Neuron (in vitro differentiated cells): ENCODE data around the gene POLR3GL.

Experiments used
- H2AFZ ChIP-seq: one replicate; pipeline ENCODE4 v1.6.1; 2013; ENCODE audit warnings: low read depth, mild to moderate bottlenecking, inconsistent platforms, low read length, moderate library complexity
- H3K27me3 ChIP-seq: one replicate; pipeline ENCODE4 v1.6.1; 2013; ENCODE audit warnings: low read length; ENCODE audit not compliant: insufficient read depth
- H3K36me3 ChIP-seq: one replicate; pipeline ENCODE4 v1.6.1; 2013; ENCODE audit warnings: low read length; ENCODE audit not compliant: insufficient read depth
- H3K4me1 ChIP-seq: one replicate; pipeline ENCODE4 v1.6.1; 2013; ENCODE audit warnings: low read length; ENCODE audit not compliant: insufficient read depth
- H3K4me3 ChIP-seq: 2 replicates; pipeline ENCODE4 v1.5.1; 2013; ENCODE audit warnings: mild to moderate bottlenecking, low read length, moderate library complexity
- H3K9me3 ChIP-seq: one replicate; pipeline ENCODE4 v1.6.1; 2013; ENCODE audit warnings: low read length

The POLR3GL gene

GRCh38 chr1:145956781-145957442 lies 7.6 kb upstream of the POLR3GL start:
- no peaks in the 10 kb centered on the region for H3K27me3 ChIP-seq
- no peaks in the 10 kb centered on the region for H3K9me3 ChIP-seq
- H3K4me1 ChIP-seq, result peaks cover 59% of the 10 kb centered on the region
- H3K36me3 ChIP-seq, result no peaks in the 10 kb centered on the region
- no peak overlapping the region for H2AFZ ChIP-seq
- peak overlapping the region; percentile 70 for H3K4me3 ChIP-seq

GRCh38 chr1:145957443-145958319 lies 6.8 kb upstream of the POLR3GL start, which contains the start of gene LIX1L:
Gene LIX1L, minus strand, starts transcription at chr1:145958017. Its CDS starts 90 bp downstream, at chr1:145957927.
- Histone ChIP-seq H3K36me3 (no peaks in the 10 kb centered on the region), H2AFZ (peak within 1 kb of the TSS; percentile 64), H3K27me3 (no peaks in the 10 kb centered on the region), H3K4me1 (peaks cover 58% of the 10 kb centered on the region), H3K9me3 (no peaks in the 10 kb centered on the region), H3K4me3 (peak within 1 kb of the TSS; percentile 70)

- no peaks in the 10 kb centered on the region for H3K9me3 ChIP-seq
- peaks cover 69% of the 10 kb centered on the region for H3K4me1 ChIP-seq
- H3K27me3 ChIP-seq, result no peaks in the 10 kb centered on the region
- H2AFZ ChIP-seq, result no peak overlapping the region
- H3K4me3 ChIP-seq, result peak overlapping the region; percentile 70
- H3K36me3 ChIP-seq, result no peaks in the 10 kb centered on the region
Observed at GRCh38 chr1:145958734-145959133, 5.8 kb upstream of the POLR3GL start.

- no peaks in the 10 kb centered on the region for H3K27me3 ChIP-seq
Observed at GRCh38 chr1:145959333-145959732, 5.2 kb upstream of the POLR3GL start.

GRCh38 chr1:145959957-145960467 lies 4.5 kb upstream of the POLR3GL start:
- Histone ChIP-seq H3K4me1 (peaks cover 68% of the 10 kb centered on the region), H3K27me3 (no peaks in the 10 kb centered on the region), H3K4me3 (peak overlapping the region; percentile 57), H3K9me3 (no peaks in the 10 kb centered on the region), H3K36me3 (no peaks in the 10 kb centered on the region), H2AFZ (no peak overlapping the region)

More at GRCh38 chr1:145959333-145959732, 5.2 kb upstream of the POLR3GL start:
- H2AFZ ChIP-seq, result no peak overlapping the region
- no peak overlapping the region for H3K4me3 ChIP-seq
- H3K4me1 ChIP-seq, result peaks cover 73% of the 10 kb centered on the region
- H3K36me3 ChIP-seq, result no peaks in the 10 kb centered on the region
- no peaks in the 10 kb centered on the region for H3K9me3 ChIP-seq

- H3K9me3 ChIP-seq, result no peaks in the 10 kb centered on the region
- H3K4me3 ChIP-seq, result peak overlapping the region; percentile 57
- peak overlapping the region; percentile 30 for H2AFZ ChIP-seq
- peaks cover 63% of the 10 kb centered on the region for H3K4me1 ChIP-seq
- H3K27me3 ChIP-seq, result no peaks in the 10 kb centered on the region
- H3K36me3 ChIP-seq, result no peaks in the 10 kb centered on the region
Observed at GRCh38 chr1:145960468-145961108, 3.9 kb upstream of the POLR3GL start.

GRCh38 chr1:145961109-145961424 lies 3.4 kb upstream of the POLR3GL start:
- no peaks in the 10 kb centered on the region for H3K27me3 ChIP-seq
- no peaks in the 10 kb centered on the region for H3K36me3 ChIP-seq
- peak overlapping the region; percentile 57 for H3K4me3 ChIP-seq
- H3K9me3 ChIP-seq, result no peaks in the 10 kb centered on the region
- H2AFZ ChIP-seq, result peak overlapping the region; percentile 30
- peaks cover 59% of the 10 kb centered on the region for H3K4me1 ChIP-seq

- H3K27me3 ChIP-seq, result no peaks in the 10 kb centered on the region
- no peak overlapping the region for H2AFZ ChIP-seq
- H3K4me1 ChIP-seq, result peaks cover 54% of the 10 kb centered on the region
- H3K9me3 ChIP-seq, result no peaks in the 10 kb centered on the region
- no peaks in the 10 kb centered on the region for H3K36me3 ChIP-seq
- H3K4me3 ChIP-seq, result peak overlapping the region; percentile 57
Observed at GRCh38 chr1:145961425-145962156, 2.9 kb upstream of the POLR3GL start.

GRCh38 chr1:145962157-145963102 lies 2.1 kb upstream of the POLR3GL start:
- no peaks in the 10 kb centered on the region for H3K27me3 ChIP-seq
- H3K36me3 ChIP-seq, result no peaks in the 10 kb centered on the region
- H3K4me1 ChIP-seq, result peaks cover 48% of the 10 kb centered on the region

GRCh38 chr1:145963265-145964019 lies 1.0 kb upstream of the POLR3GL start:
- Histone ChIP-seq H3K27me3 (no peaks in the 10 kb centered on the region), H2AFZ (peak overlapping the region; percentile 77), H3K4me3 (peak overlapping the region; percentile 92), H3K36me3 (no peaks in the 10 kb centered on the region), H3K4me1 (peaks cover 45% of the 10 kb centered on the region), H3K9me3 (peaks cover 4% of the 10 kb centered on the region)

More at GRCh38 chr1:145962157-145963102, 2.1 kb upstream of the POLR3GL start:
- Histone ChIP-seq H3K4me3 (peak overlapping the region; percentile 92), H3K9me3 (peaks cover 2% of the 10 kb centered on the region), H2AFZ (no peak overlapping the region)

GRCh38 chr1:145965119-145965744 lies 742 bp downstream of the POLR3GL start:
- H3K27me3 ChIP-seq, result no peaks in the 10 kb centered on the region
- peak overlapping the region; percentile 77 for H2AFZ ChIP-seq
- no peaks in the 10 kb centered on the region for H3K36me3 ChIP-seq
- H3K4me1 ChIP-seq, result peaks cover 32% of the 10 kb centered on the region
- peak overlapping the region; percentile 92 for H3K4me3 ChIP-seq
- H3K9me3 ChIP-seq, result peaks cover 4% of the 10 kb centered on the region
